ENCODE results near the gene MTR. TPM values are rescaled to one million over a fixed set of nuclear protein-coding genes. Genes with fewer than 3 reads are reported as not detected.

Gene MTR
- total RNA-seq, 1 donor from 2014 or later, result 35.8 TPM

DNA sequence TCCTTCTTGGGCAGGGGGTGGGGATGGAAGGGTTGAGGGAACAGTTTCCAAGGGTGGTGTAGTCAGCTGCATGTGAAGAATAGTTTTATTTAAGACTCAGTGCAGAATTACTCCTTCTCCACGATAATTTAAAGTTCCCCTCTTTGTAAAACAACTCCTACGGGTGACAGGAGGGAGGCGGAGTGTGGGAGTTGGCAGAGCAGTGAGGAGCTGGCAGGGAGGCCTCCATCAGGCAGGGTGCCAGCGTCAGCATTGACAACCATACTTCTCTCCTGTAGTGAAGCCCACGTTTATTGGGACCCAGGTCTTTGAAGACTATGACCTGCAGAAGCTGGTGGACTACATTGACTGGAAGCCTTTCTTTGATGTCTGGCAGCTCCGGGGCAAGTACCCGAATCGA lies 93.8 kb downstream of the MTR start:
- Histone ChIP-seq H3K27me3 (ENCODE audit: insufficient read depth, low read length) (no peaks in the 10 kb centered on the region), H3K79me2 (ENCODE audit: insufficient read depth, low read length) (no peaks in the 10 kb centered on the region), H3K9me3 (ENCODE audit: insufficient read depth, low read depth, low read length) (no peaks in the 10 kb centered on the region), H3K4me1 (ENCODE audit: insufficient read depth, low read length) (no peaks in the 10 kb centered on the region), H3K27ac (ENCODE audit: low read depth, low read length) (no peak overlapping the region), H2AFZ (ENCODE audit: low read depth, low read length) (no peak overlapping the region), H3K36me3 (ENCODE audit: insufficient read depth, low read length) (peaks cover 24% of the 10 kb centered on the region), H4K20me1 (ENCODE audit: insufficient read depth, low read length) (no peaks in the 10 kb centered on the region), H3K9ac (ENCODE audit: low read length) (no peak overlapping the region), H3K4me3 (ENCODE audit: insufficient read depth, low read depth, low read length) (no peak overlapping the region), H3K4me2 (ENCODE audit: low read length) (no peak overlapping the region)
- no peak overlapping the region for H3K4me3 Mint-ChIP-seq (ENCODE audit: unreplicated experiment)
- no peaks in the 10 kb centered on the region for H3K9me3 Mint-ChIP-seq (ENCODE audit: unreplicated experiment)
- FAIRE-seq (no peak), DNase-seq (ENCODE audit: low read depth) (no peak)
- no peaks in the 10 kb centered on the region for H3K27me3 Mint-ChIP-seq (ENCODE audit: low read depth, unreplicated experiment)
- no peak overlapping the region for H3K27ac Mint-ChIP-seq (ENCODE audit: unreplicated experiment)
- peaks cover 14% of the 10 kb centered on the region for H3K36me3 Mint-ChIP-seq (ENCODE audit: low read depth, unreplicated experiment)
- TF ChIP-seq EZH2 (IDR thresholded peaks at IDR 0.05; ENCODE audit: insufficient read depth, low read length), result no peak
- TF ChIP-seq, protein P1, sequence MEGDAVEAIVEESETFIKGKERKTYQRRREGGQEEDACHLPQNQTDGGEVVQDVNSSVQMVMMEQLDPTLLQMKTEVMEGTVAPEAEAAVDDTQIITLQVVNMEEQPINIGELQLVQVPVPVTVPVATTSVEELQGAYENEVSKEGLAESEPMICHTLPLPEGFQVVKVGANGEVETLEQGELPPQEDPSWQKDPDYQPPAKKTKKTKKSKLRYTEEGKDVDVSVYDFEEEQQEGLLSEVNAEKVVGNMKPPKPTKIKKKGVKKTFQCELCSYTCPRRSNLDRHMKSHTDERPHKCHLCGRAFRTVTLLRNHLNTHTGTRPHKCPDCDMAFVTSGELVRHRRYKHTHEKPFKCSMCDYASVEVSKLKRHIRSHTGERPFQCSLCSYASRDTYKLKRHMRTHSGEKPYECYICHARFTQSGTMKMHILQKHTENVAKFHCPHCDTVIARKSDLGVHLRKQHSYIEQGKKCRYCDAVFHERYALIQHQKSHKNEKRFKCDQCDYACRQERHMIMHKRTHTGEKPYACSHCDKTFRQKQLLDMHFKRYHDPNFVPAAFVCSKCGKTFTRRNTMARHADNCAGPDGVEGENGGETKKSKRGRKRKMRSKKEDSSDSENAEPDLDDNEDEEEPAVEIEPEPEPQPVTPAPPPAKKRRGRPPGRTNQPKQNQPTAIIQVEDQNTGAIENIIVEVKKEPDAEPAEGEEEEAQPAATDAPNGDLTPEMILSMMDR (IDR thresholded peaks at IDR 0.05; ENCODE audit: insufficient read depth, low read depth, low read length), result no peak
- H3K4me1 Mint-ChIP-seq (ENCODE audit: low read depth, unreplicated experiment), result no peaks in the 10 kb centered on the region

- Histone ChIP-seq H3K79me2 (ENCODE audit: insufficient read depth, low read length) (no peaks in the 10 kb centered on the region), H3K9me3 (ENCODE audit: insufficient read depth, low read depth, low read length) (no peaks in the 10 kb centered on the region), H3K27me3 (ENCODE audit: insufficient read depth, low read length) (no peaks in the 10 kb centered on the region), H3K4me2 (ENCODE audit: low read length) (no peak overlapping the region), H3K4me3 (ENCODE audit: insufficient read depth, low read depth, low read length) (no peak overlapping the region), H3K9ac (ENCODE audit: low read length) (no peak overlapping the region), H2AFZ (ENCODE audit: low read depth, low read length) (no peak overlapping the region), H3K4me1 (ENCODE audit: insufficient read depth, low read length) (no peaks in the 10 kb centered on the region), H3K36me3 (ENCODE audit: insufficient read depth, low read length) (peaks cover 24% of the 10 kb centered on the region), H3K27ac (ENCODE audit: low read depth, low read length) (no peak overlapping the region), H4K20me1 (ENCODE audit: insufficient read depth, low read length) (no peaks in the 10 kb centered on the region)
- TF ChIP-seq, protein P1 (IDR thresholded peaks at IDR 0.05; ENCODE audit: insufficient read depth, low read depth, low read length), result no peak
- no peak for TF ChIP-seq EZH2 (IDR thresholded peaks at IDR 0.05; ENCODE audit: insufficient read depth, low read length)
- no peak overlapping the region for H3K27ac Mint-ChIP-seq (ENCODE audit: unreplicated experiment)
- no peak for FAIRE-seq
- no peak overlapping the region for H3K4me3 Mint-ChIP-seq (ENCODE audit: unreplicated experiment)
- H3K36me3 Mint-ChIP-seq (ENCODE audit: low read depth, unreplicated experiment), result peaks cover 19% of the 10 kb centered on the region
- no peaks in the 10 kb centered on the region for H3K4me1 Mint-ChIP-seq (ENCODE audit: low read depth, unreplicated experiment)
- no peaks in the 10 kb centered on the region for H3K27me3 Mint-ChIP-seq (ENCODE audit: low read depth, unreplicated experiment)
- DNase-seq (ENCODE audit: low read depth), result no peak
- H3K9me3 Mint-ChIP-seq (ENCODE audit: unreplicated experiment), result no peaks in the 10 kb centered on the region
These were observed 95.3 kb downstream of the MTR start for GRCh38 chr1:236890152-236891056.
